ENCODE measurements around the gene SBNO2. TPM values are rescaled to one million over a fixed set of nuclear protein-coding genes. Genes with fewer than 3 reads are reported as not detected.

Gene SBNO2
- total RNA-seq, 1 donor from 2014 or later: 54.0 TPM

GRCh38 chr19:1218751-1219567 is 44.9 kb upstream of the SBNO2 start:
- H3K4me3 ChIP-seq: no peak overlapping the region
- H3K9me3 ChIP-seq: no peaks in the 10 kb centered on the region
- H3K27me3 ChIP-seq: no peaks in the 10 kb centered on the region
- TF ChIP-seq POLR2A (IDR thresholded peaks at IDR 0.05): no peak
- no peak for TF ChIP-seq CTCF (IDR thresholded peaks at IDR 0.05)
- no peak for TF ChIP-seq POLR2AphosphoS5 (IDR thresholded peaks at IDR 0.05; ENCODE audit: insufficient read depth in 1 of 2, low read depth in 1 of 2)
- intact Hi-C loops (cut with DNase I): no loop called here
- no peak for DNase-seq (ENCODE audit: extremely low spot score in 2 of 2)
- peaks cover 0 to 38% of the 10 kb centered on the region in 2 donors for H3K36me3 ChIP-seq
- peaks cover 46% of the 10 kb centered on the region for H3K4me1 ChIP-seq
- H3K27ac ChIP-seq: peak overlapping the region; percentile 37

GRCh38 chr19:1217366-1217765 is 43.3 kb upstream of the SBNO2 start:
- Histone ChIP-seq H3K27me3 (no peaks in the 10 kb centered on the region), H3K4me3 (no peak overlapping the region), H3K36me3 (peaks cover 0 to 22% of the 10 kb centered on the region in 2 donors), H3K9me3 (no peaks in the 10 kb centered on the region), H3K27ac (peak overlapping the region; percentile 5), H3K4me1 (peaks cover 60% of the 10 kb centered on the region)
- intact Hi-C loops (cut with DNase I): no loop called here
- no peak for DNase-seq (ENCODE audit: extremely low spot score in 2 of 2)
- TF ChIP-seq POLR2A (IDR thresholded peaks at IDR 0.05) (no peak), CTCF (IDR thresholded peaks at IDR 0.05) (no peak), POLR2AphosphoS5 (IDR thresholded peaks at IDR 0.05; ENCODE audit: insufficient read depth in 1 of 2, low read depth in 1 of 2) (no peak)

- peaks cover 66% of the 10 kb centered on the region for H3K4me1 ChIP-seq
- H3K36me3 ChIP-seq: peaks cover 0 to 16% of the 10 kb centered on the region in 2 donors
- intact Hi-C loops (cut with DNase I): no loop called here
- no peak for TF ChIP-seq POLR2A (IDR thresholded peaks at IDR 0.05)
- no peak for TF ChIP-seq CTCF (IDR thresholded peaks at IDR 0.05)
- no peak for TF ChIP-seq POLR2AphosphoS5 (IDR thresholded peaks at IDR 0.05; ENCODE audit: insufficient read depth in 1 of 2, low read depth in 1 of 2)
- no peaks in the 10 kb centered on the region for H3K27me3 ChIP-seq
- H3K4me3 ChIP-seq: no peak overlapping the region
- no peak for DNase-seq (ENCODE audit: extremely low spot score in 2 of 2)
- no peak overlapping the region for H3K27ac ChIP-seq
- no peaks in the 10 kb centered on the region for H3K9me3 ChIP-seq
Observed at GRCh38 chr19:1216756-1217155, 42.7 kb upstream of the SBNO2 start.

- Histone ChIP-seq H3K9me3 (no peaks in the 10 kb centered on the region), H3K27ac (peak overlapping the region; percentile 85), H3K27me3 (no peaks in the 10 kb centered on the region), H3K4me1 (peaks cover 80% of the 10 kb centered on the region), H3K36me3 (peaks cover 0 to 3% of the 10 kb centered on the region in 2 donors), H3K4me3 (peak overlapping the region in 1 of 2 donors; percentile 16)
- DNase-seq (ENCODE audit: extremely low spot score in 2 of 2): no peak
- TF ChIP-seq POLR2AphosphoS5 (IDR thresholded peaks at IDR 0.05; ENCODE audit: insufficient read depth in 1 of 2, low read depth in 1 of 2): peak in 1 of 2 donors; percentile 29
- TF ChIP-seq CTCF (IDR thresholded peaks at IDR 0.05): no peak
- TF ChIP-seq POLR2A (IDR thresholded peaks at IDR 0.05): no peak
- intact Hi-C loops (cut with DNase I): no loop called here
Observed at GRCh38 chr19:1214862-1215731, 41.0 kb upstream of the SBNO2 start.

Measured in vagina (tissue), 2 donors.